BLaER1 treated with 17β-estradiol and CSF1 and Interleukin-3, amounts not matched to agents 10 nM and 100 nM (cell line): ENCODE results near the gene TMEM50B.
"Not testable (repeated sequence)": the region's sequence is repeated elsewhere in the genome, so short reads cannot be mapped to it uniquely, and the experiment has no call there.

Experiments
- H3K27ac ChIP-seq, 11 experiments: shearing (Covaris generic); formaldehyde crosslinking; 2 replicates each; pipeline ENCODE4 v1.8.1; 2022
- H3K27me3 ChIP-seq, 11 experiments: shearing (Covaris generic); formaldehyde crosslinking; 2 replicates each; pipeline ENCODE4 v1.8.1; 2022
- H3K36me3 ChIP-seq, 11 experiments: shearing (Covaris generic); formaldehyde crosslinking; 2 replicates each; pipeline ENCODE4 v1.8.1; 2022
- H3K4me1 ChIP-seq, 10 experiments: shearing (Covaris generic); formaldehyde crosslinking; 2 replicates each; pipeline ENCODE4 v1.8.1; 2022
- H3K4me2 ChIP-seq, 11 experiments: shearing (Covaris generic); formaldehyde crosslinking; 2 replicates each; pipeline ENCODE4 v1.8.1; 2022
- H3K4me3 ChIP-seq, 10 experiments: shearing (Covaris generic); formaldehyde crosslinking; 2 replicates each; pipeline ENCODE4 v1.8.1; 2022
- H3K9ac ChIP-seq, 11 experiments: shearing (Covaris generic); formaldehyde crosslinking; 2 replicates each; pipeline ENCODE4 v1.8.1; 2022
- H3K9me3 ChIP-seq, 11 experiments: shearing (Covaris generic); formaldehyde crosslinking; replicated peaks in 1 of 11; 2 replicates each; pipeline ENCODE4 v1.8.1; 2022
- H4K20me1 ChIP-seq, 11 experiments: shearing (Covaris generic); formaldehyde crosslinking; 2 replicates each; pipeline ENCODE4 v1.8.1; 2022
- Cebpa-rat ChIP-seq, 11 experiments: shearing (Covaris generic); IDR thresholded peaks; 2 replicates each; pipeline ENCODE4 v1.8.1; 2022

Gene TMEM50B

GRCh38 chr21:33481314-33481943 is 1.7 kb upstream of the TMEM50B start:
- no peak for TF ChIP-seq Cebpa-rat (IDR thresholded peaks at IDR 0.05)
- Histone ChIP-seq H4K20me1 (peaks cover 0 to 11% (median 3%) of the 10 kb centered on the region in 11 experiments; a peak in 6 of 22 replicates), H3K36me3 (0 out of 22 replicates have a peak, but pooled peaks cover 0 to 5% (median 0%) of the 10 kb centered on the region in 11 experiments), H3K9ac (peak overlapping the region in 1 of 11 experiments; percentile 99; a peak in 1 of 22 replicates), H3K4me1 (peaks cover 13 to 25% (median 15%) of the 10 kb centered on the region in 10 experiments), H3K27ac (0 out of 22 replicates have a peak overlapping the region, but pooled peaks of 1 of the 11 experiments have one; percentile 99), H3K4me3 (peak overlapping the region in 3 of 10 experiments; percentile 73 to 95 (median 85); a peak in 4 of 20 replicates), H3K9me3 (no peaks in the 10 kb centered on the region), H3K27me3 (no peaks in the 10 kb centered on the region), H3K4me2 (peak overlapping the region in 8 of 11 experiments; percentile 75 to 97 (median 83); a peak in 11 of 22 replicates)

- Histone ChIP-seq H4K20me1 (peaks cover 0 to 11% (median 3%) of the 10 kb centered on the region in 11 experiments; a peak in 8 of 22 replicates), H3K4me2 (peak overlapping the region; percentile 72 to 97 (median 81)), H3K9ac (peak overlapping the region; percentile 80 to 99 (median 89)), H3K36me3 (0 out of 22 replicates have a peak, but pooled peaks cover 0 to 5% (median 0%) of the 10 kb centered on the region in 11 experiments), H3K27me3 (no peaks in the 10 kb centered on the region), H3K4me1 (peaks cover 13 to 25% (median 15%) of the 10 kb centered on the region in 10 experiments), H3K9me3 (no peaks in the 10 kb centered on the region), H3K27ac (peak overlapping the region; percentile 80 to 99 (median 86)), H3K4me3 (peak overlapping the region; percentile 65 to 99 (median 90))
- TF ChIP-seq Cebpa-rat (IDR thresholded peaks at IDR 0.05), result no peak
Observed at GRCh38 chr21:33480481-33481103, 818 bp upstream of the TMEM50B start.

GRCh38 chr21:33478935-33479678 is 667 bp downstream of the TMEM50B start:
- Histone ChIP-seq H4K20me1 (peaks cover 0 to 11% (median 3%) of the 10 kb centered on the region in 11 experiments; a peak in 8 of 22 replicates), H3K4me3 (peak overlapping the region; percentile 78 to 99 (median 90)), H3K4me2 (peak overlapping the region; percentile 75 to 99 (median 90)), H3K9ac (peak overlapping the region; percentile 87 to 99 (median 95)), H3K27ac (peak overlapping the region; percentile 88 to 99 (median 95)), H3K36me3 (peaks cover 0 to 9% (median 4%) of the 10 kb centered on the region in 11 experiments; a peak in 15 of 22 replicates), H3K4me1 (peaks cover 13 to 25% (median 15%) of the 10 kb centered on the region in 10 experiments), H3K9me3 (peaks cover 0 to 4% (median 3%) of the 10 kb centered on the region in 11 experiments; a peak in 13 of 22 replicates), H3K27me3 (no peaks in the 10 kb centered on the region)
- TF ChIP-seq Cebpa-rat (IDR thresholded peaks at IDR 0.05), result no peak

GRCh38 chr21:33478182-33478581 is 1.6 kb downstream of the TMEM50B start:
- no peak for TF ChIP-seq Cebpa-rat (IDR thresholded peaks at IDR 0.05)
- H4K20me1 ChIP-seq, result peaks cover 0 to 11% (median 3%) of the 10 kb centered on the region in 11 experiments; a peak in 8 of 22 replicates
- peak overlapping the region; percentile 75 to 99 (median 90) for H3K4me2 ChIP-seq
- H3K4me1 ChIP-seq, result peaks cover 13 to 25% (median 15%) of the 10 kb centered on the region in 10 experiments
- H3K27me3 ChIP-seq, result no peaks in the 10 kb centered on the region
- peaks cover 0 to 19% (median 13%) of the 10 kb centered on the region in 11 experiments; a peak in 17 of 22 replicates for H3K36me3 ChIP-seq
- H3K27ac ChIP-seq, result peak overlapping the region in 6 of 11 experiments; percentile 91 to 99 (median 96); a peak in 8 of 22 replicates
- H3K4me3 ChIP-seq, result peak overlapping the region; percentile 78 to 99 (median 90)
- peak overlapping the region; percentile 87 to 99 (median 95); a peak in 21 of 22 replicates for H3K9ac ChIP-seq
- H3K9me3 ChIP-seq, result peaks cover 5 to 13% (median 13%) of the 10 kb centered on the region in 11 experiments; a peak in 20 of 22 replicates

- Histone ChIP-seq H3K9ac (no peak overlapping the region), H3K27me3 (no peaks in the 10 kb centered on the region), H3K27ac (no peak overlapping the region), H4K20me1 (peaks cover 0 to 11% (median 3%) of the 10 kb centered on the region in 11 experiments; a peak in 8 of 22 replicates), H3K36me3 (peaks cover 0 to 27% (median 19%) of the 10 kb centered on the region in 11 experiments; a peak in 17 of 22 replicates), H3K4me2 (peak overlapping the region in 3 of 11 experiments; percentile 0 to 31 (median 14); a peak in 2 of 22 replicates), H3K4me1 (peaks cover 13 to 25% (median 15%) of the 10 kb centered on the region in 10 experiments), H3K4me3 (no peak overlapping the region), H3K9me3 (peaks cover 7 to 24% (median 22%) of the 10 kb centered on the region in 11 experiments; a peak in 20 of 22 replicates)
- no peak for TF ChIP-seq Cebpa-rat (IDR thresholded peaks at IDR 0.05)
Observed at GRCh38 chr21:33477066-33477465, 2.7 kb downstream of the TMEM50B start.

GRCh38 chr21:33473344-33473743 is 6.4 kb downstream of the TMEM50B start:
- H3K4me3 ChIP-seq, result peak overlapping the region in 1 of 10 experiments; percentile 1; a peak in 1 of 20 replicates
- H3K27ac ChIP-seq, result no peak overlapping the region
- no peaks in the 10 kb centered on the region for H3K27me3 ChIP-seq
- peaks cover 3 to 35% (median 19%) of the 10 kb centered on the region in 11 experiments; a peak in 17 of 22 replicates for H3K36me3 ChIP-seq
- no peak for TF ChIP-seq Cebpa-rat (IDR thresholded peaks at IDR 0.05)
- H3K9ac ChIP-seq, result no peak overlapping the region
- H3K4me2 ChIP-seq, result no peak overlapping the region
- peaks cover 4 to 16% (median 6%) of the 10 kb centered on the region in 10 experiments for H3K4me1 ChIP-seq
- peaks cover 0 to 26% (median 4%) of the 10 kb centered on the region in 11 experiments; a peak in 9 of 22 replicates for H4K20me1 ChIP-seq
- peaks cover 7 to 26% (median 22%) of the 10 kb centered on the region in 11 experiments; a peak in 20 of 22 replicates for H3K9me3 ChIP-seq

- H3K27ac ChIP-seq, result no peak overlapping the region
- H3K36me3 ChIP-seq, result peaks cover 12 to 61% (median 22%) of the 10 kb centered on the region in 11 experiments; a peak in 19 of 22 replicates
- no peaks in the 10 kb centered on the region for H3K4me1 ChIP-seq
- TF ChIP-seq Cebpa-rat (IDR thresholded peaks at IDR 0.05), result no peak
- H3K27me3 ChIP-seq, result no peaks in the 10 kb centered on the region
- peaks cover 7 to 26% (median 22%) of the 10 kb centered on the region in 11 experiments; a peak in 20 of 22 replicates for H3K9me3 ChIP-seq
- peaks cover 0 to 22% (median 0%) of the 10 kb centered on the region in 11 experiments; a peak in 4 of 22 replicates for H4K20me1 ChIP-seq
- H3K4me2 ChIP-seq, result no peak overlapping the region
- H3K9ac ChIP-seq, result no peak overlapping the region
- no peak overlapping the region for H3K4me3 ChIP-seq
Observed at GRCh38 chr21:33470701-33471100, 9.1 kb downstream of the TMEM50B start.

GRCh38 chr21:33469183-33469582 is 10.6 kb downstream of the TMEM50B start:
- H3K4me1 ChIP-seq, H3K4me3 ChIP-seq, H3K27me3 ChIP-seq, H3K27ac ChIP-seq, H3K4me2 ChIP-seq, H3K9ac ChIP-seq: not testable (repeated sequence)
- peaks cover 0 to 22% (median 0%) of the 10 kb centered on the region in 11 experiments; a peak in 4 of 22 replicates for H4K20me1 ChIP-seq
- peaks cover 11 to 71% (median 21%) of the 10 kb centered on the region in 11 experiments; a peak in 19 of 22 replicates for H3K36me3 ChIP-seq
- H3K9me3 ChIP-seq, result peaks cover 7 to 23% (median 19%) of the 10 kb centered on the region in 11 experiments; a peak in 20 of 22 replicates
